Loucy (cell line): ENCODE measurements around the gene SLC10A7.

ENCODE experiments used
- EZH2phosphoT487 ChIP-seq: fragments of 200-600 bp; IDR thresholded peaks from 2 replicates; pipeline ENCODE4 v1.6.1; 2018; ENCODE audit warnings: antibody characterized with exemption, mild to moderate bottlenecking, moderate library complexity, borderline replicate concordance
- TF ChIP-seq, protein P1 (sequence below): fragments of 200-600 bp; sonication (generic); conservative IDR thresholded peaks from 2 replicates; pipeline ENCODE4 v1.5.1; 2014; ENCODE audit warnings: mild to moderate bottlenecking, antibody characterized with exemption, low read length

DNA sequence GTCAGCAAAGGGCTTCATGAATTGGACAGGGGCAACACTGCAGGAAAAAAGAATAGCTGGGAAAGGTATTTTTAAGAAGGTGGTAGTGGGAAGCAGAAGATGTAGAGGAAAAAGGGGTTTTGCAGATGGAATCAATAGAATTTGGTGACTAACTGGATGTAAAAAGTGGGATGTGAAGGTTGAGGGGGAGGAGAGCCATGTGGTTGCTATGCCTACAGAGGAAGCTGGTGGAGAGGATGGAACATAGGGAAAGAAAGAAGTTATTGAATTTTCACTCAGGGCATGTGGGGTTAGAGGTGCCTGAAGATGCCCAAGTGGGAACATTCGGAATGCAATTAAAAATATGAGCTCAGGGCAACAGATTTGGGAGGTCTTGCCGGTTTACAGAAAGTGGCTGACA lies 274.4 kb downstream of the SLC10A7 start:
- TF ChIP-seq, protein P1, sequence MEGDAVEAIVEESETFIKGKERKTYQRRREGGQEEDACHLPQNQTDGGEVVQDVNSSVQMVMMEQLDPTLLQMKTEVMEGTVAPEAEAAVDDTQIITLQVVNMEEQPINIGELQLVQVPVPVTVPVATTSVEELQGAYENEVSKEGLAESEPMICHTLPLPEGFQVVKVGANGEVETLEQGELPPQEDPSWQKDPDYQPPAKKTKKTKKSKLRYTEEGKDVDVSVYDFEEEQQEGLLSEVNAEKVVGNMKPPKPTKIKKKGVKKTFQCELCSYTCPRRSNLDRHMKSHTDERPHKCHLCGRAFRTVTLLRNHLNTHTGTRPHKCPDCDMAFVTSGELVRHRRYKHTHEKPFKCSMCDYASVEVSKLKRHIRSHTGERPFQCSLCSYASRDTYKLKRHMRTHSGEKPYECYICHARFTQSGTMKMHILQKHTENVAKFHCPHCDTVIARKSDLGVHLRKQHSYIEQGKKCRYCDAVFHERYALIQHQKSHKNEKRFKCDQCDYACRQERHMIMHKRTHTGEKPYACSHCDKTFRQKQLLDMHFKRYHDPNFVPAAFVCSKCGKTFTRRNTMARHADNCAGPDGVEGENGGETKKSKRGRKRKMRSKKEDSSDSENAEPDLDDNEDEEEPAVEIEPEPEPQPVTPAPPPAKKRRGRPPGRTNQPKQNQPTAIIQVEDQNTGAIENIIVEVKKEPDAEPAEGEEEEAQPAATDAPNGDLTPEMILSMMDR: no peak
- TF ChIP-seq EZH2phosphoT487: no peak
